Measurements from ENCODE around the gene NTSR1.

The NTSR1 gene

DNA sequence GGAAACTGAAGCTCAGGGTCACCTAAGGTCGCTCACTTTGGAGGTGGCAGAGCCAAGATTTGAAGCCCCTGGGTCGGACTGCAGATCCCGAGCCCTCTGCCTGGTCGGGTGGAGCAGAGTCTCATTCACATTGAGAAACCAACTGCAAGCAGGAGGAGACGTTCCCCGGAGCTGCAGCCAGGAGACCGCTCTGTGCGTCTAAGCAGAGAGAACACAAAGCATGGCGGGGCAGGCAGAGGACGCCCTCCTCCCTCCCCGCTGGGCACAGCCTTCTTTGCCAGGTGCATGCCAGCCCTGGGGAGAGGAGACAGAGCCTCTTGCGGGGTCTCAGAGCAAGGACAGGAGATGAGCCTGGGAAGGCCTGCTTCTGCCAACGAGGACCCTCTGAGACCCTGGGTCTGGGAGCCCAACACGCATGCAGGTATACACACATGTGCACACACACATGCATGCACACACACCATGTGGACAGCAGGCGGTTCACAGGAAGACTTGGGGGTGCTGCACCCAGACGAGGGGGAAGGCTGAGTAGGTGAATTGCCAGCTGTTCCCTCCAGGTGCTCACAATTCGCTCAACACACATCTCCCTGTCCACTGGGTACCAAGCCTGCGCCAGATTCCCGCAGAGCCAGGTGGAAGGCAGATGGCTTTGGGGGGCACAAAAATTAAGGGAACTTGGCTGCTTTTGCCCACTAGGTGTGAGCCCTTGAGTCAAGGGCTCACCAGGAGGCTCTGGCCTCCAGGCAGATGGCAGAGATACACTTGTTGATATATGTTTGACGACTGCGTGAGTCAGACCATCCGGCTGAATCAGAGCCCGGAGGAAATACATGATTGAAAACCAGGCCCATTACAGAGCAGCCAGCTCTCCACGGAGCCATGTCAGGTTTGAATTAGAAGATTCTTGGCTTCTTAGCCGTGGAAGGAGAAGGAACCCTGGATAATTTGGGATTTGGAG lies 5.5 kb upstream of the NTSR1 start:
- no peak overlapping the region for H3K4me3 ChIP-seq (ENCODE audit: low read depth, low read length)
- TF ChIP-seq, protein P1, sequence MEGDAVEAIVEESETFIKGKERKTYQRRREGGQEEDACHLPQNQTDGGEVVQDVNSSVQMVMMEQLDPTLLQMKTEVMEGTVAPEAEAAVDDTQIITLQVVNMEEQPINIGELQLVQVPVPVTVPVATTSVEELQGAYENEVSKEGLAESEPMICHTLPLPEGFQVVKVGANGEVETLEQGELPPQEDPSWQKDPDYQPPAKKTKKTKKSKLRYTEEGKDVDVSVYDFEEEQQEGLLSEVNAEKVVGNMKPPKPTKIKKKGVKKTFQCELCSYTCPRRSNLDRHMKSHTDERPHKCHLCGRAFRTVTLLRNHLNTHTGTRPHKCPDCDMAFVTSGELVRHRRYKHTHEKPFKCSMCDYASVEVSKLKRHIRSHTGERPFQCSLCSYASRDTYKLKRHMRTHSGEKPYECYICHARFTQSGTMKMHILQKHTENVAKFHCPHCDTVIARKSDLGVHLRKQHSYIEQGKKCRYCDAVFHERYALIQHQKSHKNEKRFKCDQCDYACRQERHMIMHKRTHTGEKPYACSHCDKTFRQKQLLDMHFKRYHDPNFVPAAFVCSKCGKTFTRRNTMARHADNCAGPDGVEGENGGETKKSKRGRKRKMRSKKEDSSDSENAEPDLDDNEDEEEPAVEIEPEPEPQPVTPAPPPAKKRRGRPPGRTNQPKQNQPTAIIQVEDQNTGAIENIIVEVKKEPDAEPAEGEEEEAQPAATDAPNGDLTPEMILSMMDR (IDR thresholded peaks at IDR 0.05; ENCODE audit: borderline replicate concordance, insufficient read depth, low read depth, low read length) = no peak

DNA sequence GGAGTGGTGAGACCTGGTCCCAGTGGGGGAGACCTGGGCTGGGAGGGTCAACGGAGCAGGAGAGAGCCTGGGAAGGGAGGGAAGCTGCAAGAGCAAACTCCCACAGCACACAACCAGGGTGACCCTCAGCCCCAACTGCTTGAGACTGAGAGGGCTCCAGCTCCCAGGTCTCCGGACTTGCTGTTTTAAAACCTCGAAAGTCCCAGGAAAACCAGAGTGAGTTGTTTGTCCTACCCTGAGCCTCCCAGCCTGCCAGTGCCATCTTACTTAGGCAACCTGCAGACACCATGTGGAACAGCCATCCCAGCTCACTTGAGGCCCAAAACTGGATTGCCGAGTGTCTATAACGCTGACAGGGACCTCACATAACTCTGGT lies 4.8 kb upstream of the NTSR1 start:
- TF ChIP-seq, protein P1 (IDR thresholded peaks at IDR 0.05; ENCODE audit: borderline replicate concordance, insufficient read depth, low read depth, low read length) = no peak
- no peak overlapping the region for H3K4me3 ChIP-seq (ENCODE audit: low read depth, low read length)

DNA sequence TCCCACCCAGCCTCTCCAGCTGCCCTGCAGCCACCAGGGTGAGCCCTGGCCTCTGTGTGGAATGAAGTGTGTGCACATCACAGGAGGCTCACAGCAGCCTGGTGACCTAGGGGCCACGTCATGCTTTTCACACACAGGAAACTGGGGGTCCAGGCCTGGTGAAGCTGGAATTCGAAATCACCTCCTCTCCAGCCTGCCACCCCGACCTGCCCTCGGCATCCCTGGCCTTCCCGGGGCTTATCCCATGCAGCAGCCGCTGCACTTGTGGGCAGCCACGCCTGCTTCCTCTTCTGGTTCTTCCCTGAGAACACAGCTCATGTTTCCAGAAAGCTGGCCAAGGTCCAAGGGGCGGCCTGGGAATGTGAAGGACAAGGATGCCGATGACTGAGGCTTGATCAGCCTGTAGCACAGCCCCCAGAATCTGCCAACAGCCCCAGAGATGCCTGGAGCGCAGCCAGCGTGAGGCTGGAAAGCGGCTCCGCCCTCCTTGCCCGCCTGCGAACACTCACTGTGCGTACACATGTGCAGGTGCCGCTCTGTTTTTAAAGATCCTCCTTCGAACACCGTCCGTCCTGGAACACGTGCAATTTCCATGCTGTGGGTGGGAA lies 4.2 kb upstream of the NTSR1 start:
- no peak overlapping the region for H3K4me3 ChIP-seq (ENCODE audit: low read depth, low read length)
- TF ChIP-seq, protein P1 (IDR thresholded peaks at IDR 0.05; ENCODE audit: borderline replicate concordance, insufficient read depth, low read depth, low read length) = no peak

DNA sequence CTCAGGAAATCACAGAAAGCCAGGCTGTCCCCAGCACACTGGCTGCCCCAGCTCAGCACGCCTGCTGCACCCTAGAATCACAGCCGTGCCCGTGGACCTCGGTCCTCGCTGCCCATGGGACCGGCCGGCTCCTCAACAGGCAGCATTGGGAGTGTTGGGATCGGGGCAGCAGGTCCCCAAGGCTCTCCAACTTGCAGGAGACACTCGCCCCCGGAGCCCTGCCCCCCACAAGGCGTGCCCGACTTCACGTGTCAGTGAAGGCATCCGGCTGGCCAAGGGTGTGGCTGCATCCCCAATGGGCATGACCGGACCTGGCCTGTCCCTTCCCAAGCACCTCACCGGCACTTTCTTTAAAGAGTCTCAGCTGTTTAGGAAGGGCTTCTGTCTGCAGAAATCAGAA lies 3.0 kb upstream of the NTSR1 start:
- TF ChIP-seq, protein P1 (IDR thresholded peaks at IDR 0.05; ENCODE audit: borderline replicate concordance, insufficient read depth, low read depth, low read length) = no peak
- no peak overlapping the region for H3K4me3 ChIP-seq (ENCODE audit: low read depth, low read length)

DNA sequence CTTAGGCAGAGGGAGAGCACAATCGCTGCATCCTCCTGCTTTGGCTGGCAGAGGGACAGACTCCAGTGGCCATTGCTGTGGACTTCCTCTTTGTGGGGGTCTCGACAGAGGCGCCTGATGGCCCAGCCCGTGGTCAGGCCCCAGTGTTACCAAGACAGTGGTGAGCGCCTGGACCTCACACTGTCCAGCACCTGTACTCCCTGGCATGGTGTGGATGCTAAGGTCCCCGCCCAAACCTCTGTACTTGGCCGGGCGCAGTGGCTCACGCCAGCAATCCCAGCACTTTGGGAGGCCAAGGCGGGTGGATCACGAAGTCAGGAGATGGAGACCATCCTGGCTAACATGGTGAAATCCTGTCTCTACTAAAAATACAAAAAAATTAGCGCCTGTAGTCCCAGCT lies 2.3 kb upstream of the NTSR1 start:
- TF ChIP-seq, protein P1 (IDR thresholded peaks at IDR 0.05; ENCODE audit: borderline replicate concordance, insufficient read depth, low read depth, low read length) = no peak
- H3K4me3 ChIP-seq (ENCODE audit: low read depth, low read length) = no peak overlapping the region

DNA sequence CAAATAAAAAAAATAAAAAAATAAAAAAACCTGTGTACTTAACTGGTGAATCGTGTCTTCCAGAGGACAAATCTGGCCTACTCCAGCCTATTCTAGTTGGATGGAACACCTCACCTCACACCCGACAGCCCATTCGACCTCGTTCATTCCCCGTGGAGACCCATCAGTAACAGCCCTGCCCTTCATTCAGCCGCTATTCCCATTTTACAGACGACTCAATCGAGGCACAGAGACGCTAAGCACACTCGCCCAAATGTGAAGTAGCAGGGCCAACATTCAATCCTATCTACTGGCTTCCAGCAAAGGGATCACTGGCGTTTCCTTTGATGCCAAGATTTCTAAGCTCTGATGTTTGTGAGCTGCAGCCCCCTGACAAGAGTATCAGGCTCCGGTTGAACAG lies 1.8 kb upstream of the NTSR1 start:
- TF ChIP-seq, protein P1 (IDR thresholded peaks at IDR 0.05; ENCODE audit: borderline replicate concordance, insufficient read depth, low read depth, low read length) = no peak
- H3K4me3 ChIP-seq (ENCODE audit: low read depth, low read length) = no peak overlapping the region
